Stimulated activated CD4-positive, alpha-beta T cell treated with anti-CD3 and anti-CD28 coated beads, Interleukin-4, amount 100 ng/mL, for 48 hours (primary cell): ENCODE measurements around the gene SUB1.
"Not testable (repeated sequence)": the region's sequence is repeated elsewhere in the genome, so short reads cannot be mapped to it uniquely, and the experiment has no call there.

ENCODE experiments used
- DNase-seq, 2 donors: peaks; one replicate each; pipeline ENCODE4 v3.0.0-alpha.2; 2020; ENCODE audit warnings: low read depth in 2 of 2

Gene SUB1

DNA sequence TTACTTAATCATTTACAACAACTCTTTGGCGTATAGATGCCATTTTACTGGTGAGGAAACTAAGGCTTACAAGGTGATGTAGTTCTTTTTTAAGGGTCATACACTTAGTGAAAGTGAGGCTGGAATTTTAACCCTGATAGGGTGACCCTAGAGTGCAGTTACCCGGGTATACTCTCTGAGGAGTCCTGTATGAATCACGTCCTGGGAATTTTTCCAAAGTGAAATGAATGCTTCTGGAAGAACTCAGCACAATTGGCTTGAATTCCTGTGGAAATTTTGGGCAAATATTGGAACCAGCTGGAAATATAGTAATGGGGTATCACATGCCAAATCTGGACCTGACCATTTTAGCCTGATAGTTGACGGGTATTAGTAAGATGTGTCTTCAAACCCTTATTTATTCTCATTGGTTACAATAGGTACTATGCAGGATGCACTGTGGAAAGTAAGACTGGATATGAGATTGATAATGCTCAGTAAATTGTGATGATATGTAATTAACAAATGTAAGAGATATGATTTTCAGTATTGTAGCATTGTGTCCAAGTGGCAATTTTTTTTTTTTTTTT is 14.8 kb downstream of the SUB1 start:
- DNase-seq: no peak

DNA sequence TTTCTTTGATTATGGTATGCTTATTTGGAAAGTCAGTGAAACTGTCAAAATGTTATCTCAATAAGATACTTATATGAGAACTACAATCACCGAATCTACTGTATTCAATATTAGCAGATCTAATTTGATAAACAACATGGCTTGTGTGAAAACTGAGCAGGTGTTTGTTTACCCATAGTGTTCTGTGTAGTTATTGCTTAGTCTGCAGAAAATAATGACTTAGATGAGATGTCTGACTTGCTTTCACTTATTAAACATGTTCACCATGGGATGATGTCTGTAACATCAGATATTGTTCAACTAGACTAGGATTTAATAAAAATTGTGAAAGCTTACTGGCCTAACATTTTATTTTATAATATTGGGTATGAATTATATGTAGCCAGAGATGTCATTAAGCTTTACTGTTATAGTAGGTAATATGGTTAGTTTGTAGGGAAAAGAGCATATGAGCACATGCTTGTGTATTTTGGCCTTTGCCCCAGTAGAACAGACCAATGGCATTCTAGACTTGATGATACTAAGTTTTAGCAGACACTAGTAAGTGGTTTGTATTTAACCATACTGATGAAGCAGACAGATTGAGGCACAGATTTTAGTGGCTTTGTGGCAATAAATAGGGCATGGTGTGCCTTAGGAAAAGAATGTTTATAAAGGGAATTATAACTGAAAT is 16.4 kb downstream of the SUB1 start:
- no peak for DNase-seq

GRCh38 chr5:32602906-32603305 is 17.5 kb downstream of the SUB1 start:
- DNase-seq: no peak

DNA sequence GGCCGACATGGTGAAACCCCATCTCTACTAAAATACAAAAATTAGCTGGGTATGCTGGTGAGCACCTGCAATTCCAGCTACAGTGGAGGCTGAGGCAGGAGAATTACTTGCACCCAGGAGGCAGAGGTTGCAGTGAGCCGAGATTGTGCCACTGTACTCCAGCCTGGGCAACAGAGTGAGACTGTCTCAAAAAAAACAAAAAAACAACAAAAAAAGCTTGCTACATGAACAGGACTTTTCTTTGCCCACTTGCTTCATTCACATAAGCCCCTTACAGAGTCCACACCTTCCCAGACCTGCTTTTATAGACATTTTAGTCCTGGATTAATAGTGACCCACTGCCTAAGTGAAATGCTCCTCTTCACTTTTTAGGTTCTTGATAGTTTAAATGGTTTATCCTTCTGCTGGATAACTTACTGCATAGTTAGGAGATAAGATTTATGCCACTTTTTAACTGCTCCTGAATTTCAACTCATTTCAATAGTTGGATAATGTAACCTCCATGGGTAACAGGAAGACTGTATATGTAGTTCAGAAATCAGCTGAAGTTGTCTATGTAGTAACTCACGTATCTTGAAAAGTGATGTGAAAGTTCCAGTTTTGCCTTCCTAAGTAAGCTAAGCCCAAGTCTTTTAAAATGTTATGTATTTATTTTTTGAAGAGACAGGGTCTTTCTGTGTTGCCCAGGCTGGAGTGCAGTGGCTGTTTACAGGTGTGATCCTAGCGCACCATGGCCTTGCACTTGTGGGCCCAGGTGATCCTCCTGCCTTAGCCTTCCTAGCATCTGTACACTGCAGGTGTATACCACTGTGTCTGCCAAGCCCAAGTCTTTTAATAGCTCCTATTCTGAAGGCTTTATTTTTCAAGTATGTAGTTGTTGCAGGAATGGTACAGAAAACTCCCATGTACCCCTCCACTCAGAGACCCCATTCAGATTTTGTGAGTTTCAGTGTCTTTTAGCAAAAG is 19.7 kb downstream of the SUB1 start:
- DNase-seq: no peak

DNA sequence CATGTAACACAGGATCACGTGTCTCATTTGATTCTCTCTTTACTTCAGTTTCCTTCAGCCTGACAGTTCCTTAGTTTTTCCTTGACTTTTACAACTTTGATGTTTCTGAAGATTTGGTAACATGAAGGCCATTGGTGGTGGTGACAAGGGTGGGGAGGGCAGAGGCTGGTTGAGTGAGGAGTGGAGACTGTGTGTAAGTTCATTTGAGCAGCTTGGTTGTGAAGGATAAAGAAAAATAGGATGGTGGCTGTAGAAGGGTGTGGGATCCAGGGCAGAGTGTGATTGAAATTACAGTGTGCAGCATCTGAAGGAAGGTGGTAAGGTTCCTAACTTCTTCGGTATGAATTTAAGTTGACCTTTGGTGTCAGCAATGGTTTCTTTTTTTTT is 20.4 kb downstream of the SUB1 start:
- DNase-seq: no peak

- no peak for DNase-seq
Observed at GRCh38 chr5:32612134-32612888, 27.0 kb downstream of the SUB1 start.

- DNase-seq: peak; percentile 71 to 90
Observed at GRCh38 chr5:32613050-32613672, 27.8 kb downstream of the SUB1 start.

- DNase-seq: no peak
Observed at GRCh38 chr5:32615236-32615635, 29.9 kb downstream of the SUB1 start.

- DNase-seq: no peak
Observed at GRCh38 chr5:32618962-32619361, 33.6 kb downstream of the SUB1 start.

DNA sequence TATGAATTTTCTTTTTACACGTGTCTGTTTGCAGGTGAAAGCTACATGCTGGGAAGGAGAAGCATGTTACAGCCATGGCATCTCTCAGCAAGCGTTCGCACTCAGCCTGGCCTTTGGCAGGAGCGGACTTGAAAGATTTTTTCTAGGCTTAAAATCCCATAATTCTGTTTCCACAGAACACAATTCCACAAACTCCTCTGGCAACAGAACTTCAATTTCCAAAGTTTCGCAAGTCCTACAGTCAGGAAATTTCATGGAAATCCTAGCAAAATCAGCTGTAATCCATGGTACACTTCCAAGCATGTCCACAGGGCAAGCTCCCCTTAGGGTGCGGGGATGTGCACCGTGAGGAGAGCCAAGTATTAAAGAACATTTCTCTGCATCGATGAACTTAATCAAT is 35.9 kb downstream of the SUB1 start:
- no peak for DNase-seq

GRCh38 chr5:32625106-32625505 is 39.7 kb downstream of the SUB1 start:
- DNase-seq: no peak

- DNase-seq: no peak
Observed at GRCh38 chr5:32625547-32625946, 40.2 kb downstream of the SUB1 start.

GRCh38 chr5:32627219-32627870 is 42.0 kb downstream of the SUB1 start:
- no peak for DNase-seq

- no peak for DNase-seq
Observed at GRCh38 chr5:32628049-32628844, 42.9 kb downstream of the SUB1 start.

DNA sequence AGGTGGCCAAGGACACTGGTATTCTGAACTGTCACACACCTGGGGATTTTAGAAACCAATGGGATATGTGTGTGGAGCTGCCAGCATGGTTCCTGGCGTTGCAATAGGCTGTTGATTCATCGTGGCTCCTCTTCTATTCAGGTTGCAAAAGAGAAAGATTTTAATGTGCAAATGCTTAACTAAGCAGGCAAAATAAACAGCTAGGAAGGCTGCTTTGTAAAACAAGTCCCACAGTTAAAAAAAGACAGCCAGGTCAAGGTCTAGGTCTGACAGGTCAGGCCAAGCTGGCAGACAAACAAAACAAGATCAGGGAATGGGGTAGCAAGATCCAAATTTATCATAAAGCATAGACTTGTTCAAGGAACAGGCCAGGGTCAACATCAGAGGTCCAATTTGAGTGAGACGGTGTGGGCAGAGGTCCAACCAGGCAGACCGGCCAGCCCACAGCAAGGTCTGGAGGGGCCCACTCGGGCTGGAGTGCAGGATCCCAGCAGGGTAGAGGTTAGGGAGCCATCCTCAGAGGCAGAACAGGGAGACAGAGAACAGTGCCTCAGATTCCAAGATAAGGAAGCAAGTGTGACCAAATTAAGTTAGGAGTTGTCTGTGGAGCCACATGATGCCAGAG is 45.6 kb downstream of the SUB1 start:
- no peak for DNase-seq

GRCh38 chr5:32633017-32633416 is 47.7 kb downstream of the SUB1 start:
- DNase-seq: not testable (repeated sequence)

GRCh38 chr5:32638309-32638708 is 53.0 kb downstream of the SUB1 start:
- no peak for DNase-seq

- DNase-seq: no peak
Observed at GRCh38 chr5:32639943-32640342, 54.6 kb downstream of the SUB1 start.

- no peak for DNase-seq
Observed at GRCh38 chr5:32642276-32643002, 57.1 kb downstream of the SUB1 start.
